PC-3 (cell line): ENCODE measurements around the gene RCCD1.

Source experiments
- CTCF ChIP-seq: fragments of 300-600 bp; sonication (generic); conservative IDR thresholded peaks from 2 replicates; pipeline ENCODE4 v1.5.1; 2017; ENCODE audit warnings: antibody characterized with exemption, low read depth, mild to moderate bottlenecking, low read length
- EZH2 ChIP-seq: fragments of 300-600 bp; sonication (generic); IDR thresholded peaks from one replicate; pipeline ENCODE4 v1.6.1; 2017; ENCODE audit warnings: antibody characterized with exemption, mild to moderate bottlenecking, low read length; ENCODE audit not compliant: unreplicated experiment

DNA sequence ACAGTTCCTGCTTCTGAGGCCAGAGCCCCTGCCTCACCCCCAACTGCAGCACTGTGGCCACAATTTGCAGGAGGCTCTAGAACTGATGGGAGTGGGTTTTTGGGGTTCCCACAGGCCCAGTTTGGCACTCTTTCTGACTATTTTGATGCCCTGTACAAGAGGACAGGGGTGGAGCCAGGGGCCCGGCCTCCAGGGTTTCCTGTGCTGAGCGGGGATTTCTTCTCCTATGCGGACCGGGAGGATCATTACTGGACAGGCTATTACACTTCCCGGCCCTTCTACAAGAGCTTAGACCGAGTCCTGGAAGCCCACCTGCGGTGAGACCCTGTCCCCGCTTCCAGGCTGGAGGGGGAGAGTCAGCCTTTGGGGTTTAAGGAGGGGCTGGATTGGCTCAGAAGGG, 44.7 kb upstream of the RCCD1 start:
- TF ChIP-seq CTCF (no peak), EZH2 (no peak)
